Measurements from ENCODE around the gene SNAI3. TPM values are rescaled to one million over a fixed set of nuclear protein-coding genes. Genes with fewer than 3 reads are reported as not detected.

Gene SNAI3
- total and polyA plus RNA-seq, 2 donors (not counting 1 experiment from before 2014, with no cell fraction given), result 6.5 to 8.8 TPM

GRCh38 chr16:88649195-88649923 lies 36.9 kb downstream of the SNAI3 start:
- Mint-ChIP-seq H3K4me3 (peak overlapping the region; percentile 96), H3K27me3 (no peaks in the 10 kb centered on the region), H3K27ac (peak overlapping the region; percentile 98), H3K9me3 (ENCODE audit: insufficient read depth) (no peaks in the 10 kb centered on the region), H3K4me1 (peaks cover 53% of the 10 kb centered on the region)
- peaks cover 69% of the 10 kb centered on the region for H4K20me1 ChIP-seq (ENCODE audit: control insufficient read depth, insufficient read depth, low read length, poor library complexity, severe bottlenecking)
- H3K27ac ChIP-seq (ENCODE audit: low read length in 2 of 2), result peak overlapping the region; percentile 98 to 99
- WGBS (ENCODE audit: insufficient coverage), result 60% methylated on average over 20 of the region's 20 CpGs
- H2AFZ ChIP-seq (ENCODE audit: insufficient read depth, low read depth, low read length, poor library complexity, severe bottlenecking), result no peak overlapping the region
- peak overlapping the region; percentile 92 for H3K9ac ChIP-seq (ENCODE audit: low read length)
- DNase-seq, result no peak
- ChIA-PET POLR2A (interaction anchor here (0.7 to 3.4 kb wide), 9 partner anchors 10 to 56 kb away, joined by 3 to 32 read pairs (median 4); partner anchors contain the start of genes IL17C and MVD), CTCF (interaction anchor here (1.2 to 3.2 kb wide), 5 partner anchors 12 to 54 kb away, joined by 3 to 9 read pairs (median 6); no protein-coding TSS in a partner anchor)
- peaks cover 68% of the 10 kb centered on the region for H3K79me2 ChIP-seq (ENCODE audit: control insufficient read depth, insufficient read depth, low read length)
- H3K9me3 ChIP-seq (ENCODE audit: control extremely low read depth in 1 of 3, control insufficient read depth in 2 of 3, insufficient read depth in 1 of 3, low read length in 2 of 3), result no peaks in the 10 kb centered on the region
- peaks cover 46 to 76% of the 10 kb centered on the region in 2 donors for H3K4me1 ChIP-seq (ENCODE audit: control insufficient read depth in 2 of 2, insufficient read depth in 2 of 2, low read length in 2 of 2)
- peaks cover 0 to 53% of the 10 kb centered on the region in 2 experiments for H3K36me3 ChIP-seq (replicated peaks in 1 of 2; ENCODE audit: control extremely low read depth in 1 of 2, control insufficient read depth in 1 of 2, extremely low read depth in 1 of 2, insufficient read depth in 2 of 2, low read length in 1 of 2)
- intact Hi-C loops (cut with micrococcal nuclease), result no loop called here
- peak overlapping the region; percentile 99 for H3K4me2 ChIP-seq (replicated peaks; ENCODE audit: low read depth, low read length, poor library complexity, severe bottlenecking)
- TF ChIP-seq EZH2 (IDR thresholded peaks at IDR 0.05; ENCODE audit: borderline replicate concordance, insufficient read depth, low read depth, low read length, poor library complexity, severe bottlenecking) (no peak), CTCF (IDR thresholded peaks at IDR 0.05) (no peak)
- no peaks in the 10 kb centered on the region for H3K27me3 ChIP-seq (replicated peaks in 1 of 4; ENCODE audit: control extremely low read depth in 1 of 4, control insufficient read depth in 3 of 4, insufficient read depth in 4 of 4, low read length in 3 of 4)
- ATAC-seq (ENCODE audit: low read depth), result no peak
- H3K4me3 ChIP-seq (ENCODE audit: control extremely low read depth in 1 of 5, extremely low read depth in 1 of 5, insufficient read depth in 1 of 5, low read depth in 2 of 5, low read length in 4 of 5), result peak overlapping the region; percentile 73 to 98 (median 92)

All from B cell (primary cell).